Activated B cell treated with CpG ODN at 0.5 μM for 24 hours (primary cell): ENCODE results near the gene SGPL1. TPM values are rescaled to one million over a fixed set of nuclear protein-coding genes. Genes with fewer than 3 reads are reported as not detected.

Experiments used
- ATAC-seq: fragments of 200-7000 bp; cut with Tn5 transposase; one replicate; pipeline ENCODE4 v1.10.0; 2021; ENCODE audit warnings: low read depth, mild to moderate bottlenecking, moderate library complexity
- CTCF ChIA-PET: fragments of 350-600 bp; sonication (Branson Sonifier 250); formaldehyde crosslinking; loops from one replicate; lab custom pipeline; 2021; ENCODE audit warnings: antibody characterized with exemption; lab: Charles Lee
- POLR2A ChIA-PET: fragments of 350-600 bp; sonication (Branson Sonifier 250); formaldehyde crosslinking; loops from one replicate; lab custom pipeline; 2021; ENCODE audit warnings: antibody characterized with exemption; lab: Charles Lee
- DNase-seq: peaks from one replicate; pipeline ENCODE4 v3.0.0; 2022
- H3K27ac Mint-ChIP-seq: one replicate; pipeline ENCODE4 v1.8.0; 2020; ENCODE audit warnings: mixed read lengths
- H3K27me3 Mint-ChIP-seq: one replicate; pipeline ENCODE4 v1.8.0; 2021; ENCODE audit warnings: mixed read lengths
- H3K36me3 Mint-ChIP-seq: one replicate; pipeline ENCODE4 v1.8.0; 2021; ENCODE audit warnings: low read depth, mixed read lengths
- H3K4me1 Mint-ChIP-seq: one replicate; pipeline ENCODE4 v1.8.0; 2021; ENCODE audit warnings: mixed read lengths
- H3K4me3 Mint-ChIP-seq: one replicate; pipeline ENCODE4 v1.8.0; 2020; ENCODE audit warnings: mild to moderate bottlenecking, mixed read lengths
- H3K9me3 Mint-ChIP-seq: one replicate; pipeline ENCODE4 v1.8.0; 2020; ENCODE audit warnings: mixed read lengths
- CTCF ChIP-seq: fragments of 200-600 bp; IDR thresholded peaks from one replicate; pipeline ENCODE4 v1.8.0; 2022; ENCODE audit warnings: antibody characterized with exemption, mild to moderate bottlenecking
- intact Hi-C: fragments of 100-400 bp; cut with micrococcal nuclease; formaldehyde crosslinking; loops from one replicate; pipeline ENCODE4 v1.15.1; 2024
- total RNA-seq: library from RNA; stranded (reverse); gene quantifications from 2 replicates; pipeline ENCODE4 v1.2.3, GENCODE V29; 2022

SGPL1 gene
- total RNA-seq, 1 donor from 2014 or later, result 36.3 TPM

GRCh38 chr10:70830164-70830563 lies 14.4 kb downstream of the SGPL1 start:
- H3K36me3 Mint-ChIP-seq, result peaks cover 46% of the 10 kb centered on the region
- peaks cover 11% of the 10 kb centered on the region for H3K4me1 Mint-ChIP-seq
- H3K27ac Mint-ChIP-seq, result no peak overlapping the region
- no peak overlapping the region for H3K4me3 Mint-ChIP-seq
- no peaks in the 10 kb centered on the region for H3K27me3 Mint-ChIP-seq
- ATAC-seq (no peak), DNase-seq (no peak)
- POLR2A ChIA-PET, result no interaction called here
- intact Hi-C loops, result no loop called here
- CTCF ChIA-PET, result no interaction called here
- no peaks in the 10 kb centered on the region for H3K9me3 Mint-ChIP-seq
- TF ChIP-seq CTCF, result no peak

GRCh38 chr10:70832221-70832620 lies 16.5 kb downstream of the SGPL1 start:
- POLR2A ChIA-PET, result no interaction called here
- CTCF ChIA-PET, result no interaction called here
- H3K27ac Mint-ChIP-seq, result no peak overlapping the region

GRCh38 chr10:70832852-70833528 lies 17.2 kb downstream of the SGPL1 start:
- no peak for DNase-seq
- intact Hi-C loops, result no loop called here
- no peak overlapping the region for H3K4me3 Mint-ChIP-seq
- POLR2A ChIA-PET, result no interaction called here
- no peaks in the 10 kb centered on the region for H3K27me3 Mint-ChIP-seq
- no peak for ATAC-seq
- H3K36me3 Mint-ChIP-seq, result peaks cover 51% of the 10 kb centered on the region
- no peak overlapping the region for H3K27ac Mint-ChIP-seq
- H3K4me1 Mint-ChIP-seq, result peaks cover 7% of the 10 kb centered on the region
- CTCF ChIA-PET, result no interaction called here
- no peak for TF ChIP-seq CTCF
- H3K9me3 Mint-ChIP-seq, result peaks cover 2% of the 10 kb centered on the region

More at GRCh38 chr10:70832221-70832620, 16.5 kb downstream of the SGPL1 start:
- Mint-ChIP-seq H3K9me3 (peaks cover under 1% of the 10 kb centered on the region), H3K4me3 (no peak overlapping the region), H3K27me3 (no peaks in the 10 kb centered on the region), H3K4me1 (peaks cover 11% of the 10 kb centered on the region), H3K36me3 (peaks cover 46% of the 10 kb centered on the region)
- intact Hi-C loops, result no loop called here
- DNase-seq (no peak), ATAC-seq (no peak)
- TF ChIP-seq CTCF, result no peak

GRCh38 chr10:70833601-70834000 lies 17.9 kb downstream of the SGPL1 start:
- Mint-ChIP-seq H3K4me1 (peaks cover 7% of the 10 kb centered on the region), H3K36me3 (peaks cover 54% of the 10 kb centered on the region), H3K27me3 (no peaks in the 10 kb centered on the region), H3K9me3 (peaks cover 6% of the 10 kb centered on the region), H3K27ac (no peak overlapping the region), H3K4me3 (no peak overlapping the region)
- no peak for TF ChIP-seq CTCF
- CTCF ChIA-PET, result no interaction called here
- intact Hi-C loops, result no loop called here
- POLR2A ChIA-PET, result no interaction called here
- DNase-seq (no peak), ATAC-seq (no peak)

- DNase-seq, result no peak
- Mint-ChIP-seq H3K27me3 (no peaks in the 10 kb centered on the region), H3K9me3 (peaks cover 6% of the 10 kb centered on the region), H3K27ac (no peak overlapping the region), H3K4me1 (peaks cover 7% of the 10 kb centered on the region), H3K36me3 (peaks cover 52% of the 10 kb centered on the region), H3K4me3 (no peak overlapping the region)
- no peak for TF ChIP-seq CTCF
- intact Hi-C loops, result no loop called here
- POLR2A ChIA-PET, result no interaction called here
- CTCF ChIA-PET, result no interaction called here
- ATAC-seq, result no peak
Measured at GRCh38 chr10:70834021-70834420, 18.3 kb downstream of the SGPL1 start.
